GM21360 (cell line): ENCODE measurements around the gene KPNB1.

ENCODE experiments used
- ATAC-seq: cut with Tn5 transposase; IDR thresholded peaks from one replicate; pipeline ENCODE4 v1.9.1; 2021; ENCODE audit warnings: mild to moderate bottlenecking, moderate library complexity; ENCODE audit not compliant: unreplicated experiment

The KPNB1 gene

GRCh38 chr17:47636273-47637030 lies 13.3 kb upstream of the KPNB1 start:
- ATAC-seq = no peak

- no peak for ATAC-seq
These were observed 10.8 kb upstream of the KPNB1 start for GRCh38 chr17:47638903-47639302.

GRCh38 chr17:47640076-47640475 lies 9.6 kb upstream of the KPNB1 start:
- ATAC-seq = no peak

- no peak for ATAC-seq
These were observed 8.5 kb upstream of the KPNB1 start for GRCh38 chr17:47641202-47641601.

- ATAC-seq = no peak
These were observed 6.6 kb upstream of the KPNB1 start for GRCh38 chr17:47643116-47643515.

- no peak for ATAC-seq
These were observed 5.4 kb upstream of the KPNB1 start for GRCh38 chr17:47644324-47644723.

GRCh38 chr17:47649972-47650524 lies 329 bp downstream of the KPNB1 start:
- ATAC-seq = peak; percentile 3

- peak; percentile 52 for ATAC-seq
These were observed 1.1 kb downstream of the KPNB1 start for GRCh38 chr17:47650525-47651522.

- ATAC-seq = no peak
These were observed 2.0 kb downstream of the KPNB1 start for GRCh38 chr17:47651704-47652103.

GRCh38 chr17:47652570-47652969 lies 2.9 kb downstream of the KPNB1 start:
- ATAC-seq = no peak

- ATAC-seq = no peak
These were observed 3.7 kb downstream of the KPNB1 start for GRCh38 chr17:47653442-47653841.

- ATAC-seq = no peak
These were observed 5.3 kb downstream of the KPNB1 start for GRCh38 chr17:47654991-47655390.

GRCh38 chr17:47660064-47660492 lies 10.4 kb downstream of the KPNB1 start:
- no peak for ATAC-seq

GRCh38 chr17:47663912-47664623 lies 14.3 kb downstream of the KPNB1 start:
- no peak for ATAC-seq

- ATAC-seq = no peak
These were observed 14.9 kb downstream of the KPNB1 start for GRCh38 chr17:47664624-47664941.

- ATAC-seq = no peak
These were observed 15.9 kb downstream of the KPNB1 start for GRCh38 chr17:47665655-47666054.

- ATAC-seq = no peak
These were observed 19.4 kb downstream of the KPNB1 start for GRCh38 chr17:47669081-47669480.

- no peak for ATAC-seq
These were observed 20.3 kb downstream of the KPNB1 start for GRCh38 chr17:47670064-47670463.

GRCh38 chr17:47674499-47674898 lies 24.8 kb downstream of the KPNB1 start:
- no peak for ATAC-seq

GRCh38 chr17:47675380-47676198 lies 25.9 kb downstream of the KPNB1 start:
- no peak for ATAC-seq
